Caco-2 (cell line): Measurements from ENCODE around the gene SLC39A11. TPM values are rescaled to one million over a fixed set of nuclear protein-coding genes. Genes with fewer than 3 reads are reported as not detected.

Experiments used
- BruUV-seq: library from RNA; stranded (reverse); fragments of 400-500 nt; replicated peaks from 2 replicates; lab custom pipeline; 2021; lab: Mats Ljungman, UMichigan
- CTCF ChIA-PET: fragments of 300-600 bp; sonication (Branson Sonifier 250); formaldehyde crosslinking; loops from one replicate; lab custom pipeline; 2022; ENCODE audit warnings: antibody characterized with exemption; lab: Charles Lee
- POLR2A ChIA-PET: fragments of 300-600 bp; sonication (Branson Sonifier 250); formaldehyde crosslinking; loops from one replicate; lab custom pipeline; 2022; ENCODE audit warnings: antibody characterized with exemption; lab: Charles Lee
- DNase-seq, 2 experiments: peaks; one replicate each; pipeline versions ENCODE4 v3.0.0 to v3.0.0-alpha.2; 2020 to 2022
- H3K27me3 ChIP-seq: replicated peaks from 2 replicates; pipeline ENCODE4 v1.6.0; 2011; ENCODE audit warnings: low read length; ENCODE audit not compliant: control insufficient read depth, insufficient read depth
- H3K36me3 ChIP-seq: 2 replicates; pipeline ENCODE4 v1.5.1; 2011; ENCODE audit warnings: low read length; ENCODE audit not compliant: control insufficient read depth, insufficient read depth
- H3K4me1 ChIP-seq: fragments of 250-450 bp; sonication (Bioruptor Pico); 2 replicates; pipeline ENCODE4 v1.5.1; 2020; ENCODE audit warnings: mild to moderate bottlenecking
- H3K4me3 ChIP-seq: 2 replicates; pipeline ENCODE4 v1.5.1; 2011; ENCODE audit warnings: low read depth, mild to moderate bottlenecking, control low read depth, low read length
- H3K9me3 ChIP-seq: fragments of 250-450 bp; sonication (Bioruptor Pico); 2 replicates; pipeline ENCODE4 v1.5.1; 2020; ENCODE audit warnings: mild to moderate bottlenecking, moderate library complexity
- H3K27ac Mint-ChIP-seq: one replicate; pipeline ENCODE4 v1.8.0; 2022; ENCODE audit warnings: mixed read lengths; ENCODE audit not compliant: unreplicated experiment
- H3K27me3 Mint-ChIP-seq: one replicate; pipeline ENCODE4 v1.8.0; 2022; ENCODE audit warnings: mixed read lengths; ENCODE audit not compliant: insufficient read depth, unreplicated experiment
- H3K36me3 Mint-ChIP-seq: one replicate; pipeline ENCODE4 v1.8.0; 2022; ENCODE audit warnings: mild to moderate bottlenecking, mixed read lengths; ENCODE audit not compliant: insufficient read depth, unreplicated experiment
- H3K4me1 Mint-ChIP-seq: one replicate; pipeline ENCODE4 v1.8.0; 2022; ENCODE audit warnings: low read depth, mixed read lengths; ENCODE audit not compliant: unreplicated experiment
- H3K4me3 Mint-ChIP-seq: one replicate; pipeline ENCODE4 v1.8.0; 2022; ENCODE audit warnings: mild to moderate bottlenecking, moderate library complexity, mixed read lengths; ENCODE audit not compliant: unreplicated experiment
- H3K9me3 Mint-ChIP-seq: one replicate; pipeline ENCODE4 v1.8.0; 2022; ENCODE audit warnings: mixed read lengths; ENCODE audit not compliant: unreplicated experiment
- CTCF ChIP-seq, 2 experiments: fragments of 200-600 bp in 1 of 2; IDR thresholded peaks; 1 replicate in 1 of 2; 2 replicates in 1 of 2; pipeline versions ENCODE4 v1.5.1 to v1.8.0; 2011 to 2022; ENCODE audit warnings: antibody characterized with exemption in 1 of 2, control low read depth in 1 of 2, inconsistent platforms in 1 of 2, low read depth in 1 of 2, low read length in 1 of 2, mild to moderate bottlenecking in 1 of 2, moderate library complexity in 1 of 2; ENCODE audit not compliant: insufficient read depth in 1 of 2, severe bottlenecking in 1 of 2, unreplicated experiment in 1 of 2
- intact Hi-C: fragments of 100-400 bp; cut with micrococcal nuclease; formaldehyde crosslinking; loops from one replicate; pipeline ENCODE4 v1.10.0; 2022; ENCODE audit not compliant: unreplicated experiment
- total RNA-seq: library from RNA; stranded (reverse); gene quantifications from 2 replicates; pipeline ENCODE4 v1.2.3, GENCODE V29; 2022

The SLC39A11 gene
- total RNA-seq, 1 experiment from 2014 or later = 26.4 TPM

DNA sequence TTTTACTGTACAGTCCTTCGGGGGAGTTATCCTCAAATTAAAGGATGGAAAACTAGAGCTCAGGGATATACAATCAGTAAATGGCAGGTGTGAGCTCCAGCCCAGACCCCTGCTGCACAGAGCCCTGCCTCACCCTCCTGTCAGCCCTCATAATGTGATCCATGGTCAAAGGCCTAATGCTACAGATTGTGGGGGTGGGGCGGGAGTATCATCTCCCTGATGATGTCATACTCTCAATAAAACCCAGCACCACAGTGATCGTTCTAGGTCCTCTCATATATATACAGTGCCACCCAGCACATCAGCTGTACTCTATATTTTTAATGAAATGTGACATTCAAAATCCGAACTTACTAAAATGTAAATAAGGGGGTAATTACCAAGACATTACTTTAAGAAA, 61.5 kb downstream of the SLC39A11 start:
- Mint-ChIP-seq H3K4me1 (no peaks in the 10 kb centered on the region), H3K36me3 (peaks cover 3% of the 10 kb centered on the region), H3K27ac (no peak overlapping the region), H3K9me3 (no peaks in the 10 kb centered on the region), H3K27me3 (no peaks in the 10 kb centered on the region), H3K4me3 (no peak overlapping the region)
- no TSS peak for BruUV-seq
- Histone ChIP-seq H3K9me3 (no peaks in the 10 kb centered on the region), H3K4me3 (no peak overlapping the region), H3K4me1 (no peaks in the 10 kb centered on the region), H3K27me3 (no peaks in the 10 kb centered on the region), H3K36me3 (no peaks in the 10 kb centered on the region)
- ChIA-PET POLR2A (no interaction called here), CTCF (no interaction called here)
- intact Hi-C loops = no loop called here
- no peak for DNase-seq
- no peak for TF ChIP-seq CTCF (IDR thresholded peaks at IDR 0.05; ENCODE audit: insufficient read depth in 1 of 2, low read depth in 1 of 2, low read length in 1 of 2, severe bottlenecking in 1 of 2, unreplicated experiment in 1 of 2)

DNA sequence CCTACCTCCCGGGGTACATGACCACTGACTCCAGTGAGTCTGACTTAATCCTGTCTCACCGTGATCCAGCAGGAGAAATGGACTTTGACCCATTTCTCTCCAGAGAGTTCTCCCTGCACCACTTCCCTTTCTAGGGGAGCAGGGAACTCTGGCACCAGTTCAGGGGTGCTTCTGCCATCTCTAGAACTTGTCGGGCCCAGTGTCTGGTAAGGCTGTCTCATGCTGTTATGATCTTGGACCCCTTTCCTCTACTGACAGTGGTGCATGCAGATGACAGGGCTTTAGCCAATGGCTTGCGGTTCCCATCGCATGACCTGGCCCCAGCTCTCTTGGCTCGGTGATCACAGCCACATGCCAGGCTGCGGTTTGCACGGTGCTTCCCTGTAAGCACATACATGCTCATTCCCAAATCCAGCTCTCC, 62.0 kb downstream of the SLC39A11 start:
- Histone ChIP-seq H3K9me3 (no peaks in the 10 kb centered on the region), H3K27me3 (no peaks in the 10 kb centered on the region), H3K4me3 (no peak overlapping the region), H3K4me1 (no peaks in the 10 kb centered on the region), H3K36me3 (no peaks in the 10 kb centered on the region)
- TF ChIP-seq CTCF (IDR thresholded peaks at IDR 0.05; ENCODE audit: insufficient read depth in 1 of 2, low read depth in 1 of 2, low read length in 1 of 2, severe bottlenecking in 1 of 2, unreplicated experiment in 1 of 2) = no peak
- no peak for DNase-seq
- Mint-ChIP-seq H3K27me3 (no peaks in the 10 kb centered on the region), H3K36me3 (peaks cover 6% of the 10 kb centered on the region), H3K4me3 (no peak overlapping the region), H3K9me3 (no peaks in the 10 kb centered on the region), H3K4me1 (no peaks in the 10 kb centered on the region), H3K27ac (no peak overlapping the region)
- POLR2A ChIA-PET = no interaction called here
- intact Hi-C loops = no loop called here
- CTCF ChIA-PET = no interaction called here
- no TSS peak for BruUV-seq

DNA sequence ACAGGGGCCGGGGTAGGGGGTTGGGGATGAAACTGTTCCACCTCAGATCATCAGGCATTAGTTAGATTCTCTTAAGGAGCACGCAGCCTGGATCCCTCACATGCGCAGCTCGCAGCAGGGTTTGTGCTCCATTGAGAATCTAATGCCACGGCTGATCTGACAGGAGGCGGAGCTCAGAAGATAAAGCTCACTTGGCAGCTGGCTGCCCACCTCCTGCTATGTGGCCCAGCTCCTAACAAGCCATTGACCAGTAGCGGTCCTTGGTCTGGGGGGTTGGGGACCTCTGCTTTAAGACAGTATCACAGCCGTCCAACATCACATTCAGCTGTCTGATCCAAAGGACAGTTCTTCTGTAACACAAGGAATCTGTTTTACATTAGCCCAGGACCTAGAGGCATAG, 62.5 kb downstream of the SLC39A11 start:
- no peaks in the 10 kb centered on the region for H3K27me3 Mint-ChIP-seq
- Histone ChIP-seq H3K4me3 (no peak overlapping the region), H3K4me1 (no peaks in the 10 kb centered on the region), H3K9me3 (no peaks in the 10 kb centered on the region), H3K36me3 (no peaks in the 10 kb centered on the region), H3K27me3 (no peaks in the 10 kb centered on the region)
- TF ChIP-seq CTCF (IDR thresholded peaks at IDR 0.05; ENCODE audit: insufficient read depth in 1 of 2, low read depth in 1 of 2, low read length in 1 of 2, severe bottlenecking in 1 of 2, unreplicated experiment in 1 of 2) = no peak
- H3K27ac Mint-ChIP-seq = no peak overlapping the region
- no peak for DNase-seq
- H3K4me1 Mint-ChIP-seq = no peaks in the 10 kb centered on the region
- peaks cover 6% of the 10 kb centered on the region for H3K36me3 Mint-ChIP-seq
- intact Hi-C loops = no loop called here
- no peak overlapping the region for H3K4me3 Mint-ChIP-seq
- no peaks in the 10 kb centered on the region for H3K9me3 Mint-ChIP-seq
- no TSS peak for BruUV-seq
- CTCF ChIA-PET = no interaction called here
- POLR2A ChIA-PET = no interaction called here
